Measurements from ENCODE around the gene GNAT3. TPM values are rescaled to one million over a fixed set of nuclear protein-coding genes. Genes with fewer than 3 reads are reported as not detected.

The GNAT3 gene
- not detected in 3 replicates for total RNA-seq

- TF ChIP-seq, protein P1, sequence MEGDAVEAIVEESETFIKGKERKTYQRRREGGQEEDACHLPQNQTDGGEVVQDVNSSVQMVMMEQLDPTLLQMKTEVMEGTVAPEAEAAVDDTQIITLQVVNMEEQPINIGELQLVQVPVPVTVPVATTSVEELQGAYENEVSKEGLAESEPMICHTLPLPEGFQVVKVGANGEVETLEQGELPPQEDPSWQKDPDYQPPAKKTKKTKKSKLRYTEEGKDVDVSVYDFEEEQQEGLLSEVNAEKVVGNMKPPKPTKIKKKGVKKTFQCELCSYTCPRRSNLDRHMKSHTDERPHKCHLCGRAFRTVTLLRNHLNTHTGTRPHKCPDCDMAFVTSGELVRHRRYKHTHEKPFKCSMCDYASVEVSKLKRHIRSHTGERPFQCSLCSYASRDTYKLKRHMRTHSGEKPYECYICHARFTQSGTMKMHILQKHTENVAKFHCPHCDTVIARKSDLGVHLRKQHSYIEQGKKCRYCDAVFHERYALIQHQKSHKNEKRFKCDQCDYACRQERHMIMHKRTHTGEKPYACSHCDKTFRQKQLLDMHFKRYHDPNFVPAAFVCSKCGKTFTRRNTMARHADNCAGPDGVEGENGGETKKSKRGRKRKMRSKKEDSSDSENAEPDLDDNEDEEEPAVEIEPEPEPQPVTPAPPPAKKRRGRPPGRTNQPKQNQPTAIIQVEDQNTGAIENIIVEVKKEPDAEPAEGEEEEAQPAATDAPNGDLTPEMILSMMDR (IDR thresholded peaks at IDR 0.05; ENCODE audit: unreplicated experiment) = no peak
- Mint-ChIP-seq H3K27me3 (ENCODE audit: low read depth) (no peaks in the 10 kb centered on the region), H3K4me3 (no peak within 1 kb of the TSS), H3K9me3 (no peaks in the 10 kb centered on the region), H3K27ac (no peak within 1 kb of the TSS), H3K4me1 (peaks cover 11% of the 10 kb centered on the region), H3K36me3 (no peaks in the 10 kb centered on the region)
- DNase-seq (ENCODE audit: low spot score in 2 of 2, unreplicated experiment in 2 of 2) = no peak
Observed at GRCh38 chr7:80511964-80512363, at the start of gene GNAT3. Gene GNAT3, minus strand, starts transcription at chr7:80512064. Its CDS starts 138 bp downstream, at chr7:80511926.

GRCh38 chr7:80558116-80558515, 46.3 kb upstream of the GNAT3 start:
- Mint-ChIP-seq H3K9me3 (peaks cover 64% of the 10 kb centered on the region), H3K4me1 (no peaks in the 10 kb centered on the region), H3K36me3 (peaks cover 13% of the 10 kb centered on the region), H3K27ac (no peak overlapping the region), H3K27me3 (ENCODE audit: low read depth) (no peaks in the 10 kb centered on the region), H3K4me3 (no peak overlapping the region)
- DNase-seq (ENCODE audit: low spot score in 2 of 2, unreplicated experiment in 2 of 2) = no peak
- TF ChIP-seq, protein P1 (IDR thresholded peaks at IDR 0.05; ENCODE audit: unreplicated experiment) = no peak

- H3K4me1 Mint-ChIP-seq = no peaks in the 10 kb centered on the region
- peaks cover 12% of the 10 kb centered on the region for H3K9me3 Mint-ChIP-seq
- TF ChIP-seq, protein P1 (IDR thresholded peaks at IDR 0.05; ENCODE audit: unreplicated experiment) = no peak
- H3K27me3 Mint-ChIP-seq (ENCODE audit: low read depth) = no peaks in the 10 kb centered on the region
- DNase-seq (ENCODE audit: low spot score in 2 of 2, unreplicated experiment in 2 of 2) = no peak
- H3K27ac Mint-ChIP-seq = no peak overlapping the region
- H3K36me3 Mint-ChIP-seq = no peaks in the 10 kb centered on the region
- H3K4me3 Mint-ChIP-seq = no peak overlapping the region
Observed at GRCh38 chr7:80552031-80552694, 40.3 kb upstream of the GNAT3 start.

- Mint-ChIP-seq H3K27ac (no peak overlapping the region), H3K36me3 (no peaks in the 10 kb centered on the region), H3K4me1 (no peaks in the 10 kb centered on the region), H3K9me3 (peaks cover 22% of the 10 kb centered on the region), H3K4me3 (no peak overlapping the region), H3K27me3 (ENCODE audit: low read depth) (no peaks in the 10 kb centered on the region)
- no peak for DNase-seq (ENCODE audit: low spot score in 2 of 2, unreplicated experiment in 2 of 2)
- TF ChIP-seq, protein P1 (IDR thresholded peaks at IDR 0.05; ENCODE audit: unreplicated experiment) = no peak
Observed at GRCh38 chr7:80550005-80550404, 38.1 kb upstream of the GNAT3 start.

- no peaks in the 10 kb centered on the region for H3K4me1 Mint-ChIP-seq
- H3K36me3 Mint-ChIP-seq = peaks cover 1% of the 10 kb centered on the region
- DNase-seq (ENCODE audit: low spot score in 2 of 2, unreplicated experiment in 2 of 2) = no peak
- peaks cover 25% of the 10 kb centered on the region for H3K9me3 Mint-ChIP-seq
- no peaks in the 10 kb centered on the region for H3K27me3 Mint-ChIP-seq (ENCODE audit: low read depth)
- H3K27ac Mint-ChIP-seq = no peak overlapping the region
- TF ChIP-seq, protein P1 (IDR thresholded peaks at IDR 0.05; ENCODE audit: unreplicated experiment) = no peak
- H3K4me3 Mint-ChIP-seq = no peak overlapping the region
Observed at GRCh38 chr7:80548840-80549530, 37.1 kb upstream of the GNAT3 start.
